ENCODE measurements around the gene LIAS.
A peak's percentile ranks its signal among the peaks of the same experiment; 100 is the strongest.
"Not testable (repeated sequence)": the region's sequence is repeated elsewhere in the genome, so short reads cannot be mapped to it uniquely, and the experiment has no call there.

The LIAS gene

GRCh38 chr4:39458505-39459300 lies at the start of gene LIAS, which contains the start of gene RPL9:
Gene LIAS (plus strand): TSS chr4:39459056. CDS start chr4:39459118, 62 bp downstream.
Gene RPL9 (minus strand): TSS chr4:39458922. CDS start chr4:39458439, 483 bp downstream.
- peak; percentile 82 for DNase-seq

- no peak for DNase-seq
Measured at GRCh38 chr4:39410415-39410814, 48.4 kb upstream of the LIAS start.

GRCh38 chr4:39411561-39411960 lies 47.3 kb upstream of the LIAS start:
- not testable (repeated sequence) for DNase-seq

- DNase-seq: no peak
Measured at GRCh38 chr4:39415678-39416283, 43.1 kb upstream of the LIAS start.

- DNase-seq: no peak
Measured at GRCh38 chr4:39422247-39422646, 36.6 kb upstream of the LIAS start.

GRCh38 chr4:39425297-39425696 lies 33.6 kb upstream of the LIAS start:
- not testable (repeated sequence) for DNase-seq

- DNase-seq: no peak
Measured at GRCh38 chr4:39426728-39427127, 32.1 kb upstream of the LIAS start.

GRCh38 chr4:39427520-39428114 lies 31.2 kb upstream of the LIAS start:
- no peak for DNase-seq

GRCh38 chr4:39429476-39430334 lies 29.2 kb upstream of the LIAS start:
- no peak for DNase-seq

- no peak for DNase-seq
Measured at GRCh38 chr4:39433878-39434492, 24.9 kb upstream of the LIAS start.

- DNase-seq: no peak
Measured at GRCh38 chr4:39435659-39436563, 22.9 kb upstream of the LIAS start.

GRCh38 chr4:39441593-39441992 lies 17.3 kb upstream of the LIAS start:
- DNase-seq: no peak

GRCh38 chr4:39442998-39443397 lies 15.9 kb upstream of the LIAS start:
- DNase-seq: no peak

- no peak for DNase-seq
Measured at GRCh38 chr4:39446483-39446841, 12.4 kb upstream of the LIAS start.

- no peak for DNase-seq
Measured at GRCh38 chr4:39446842-39447573, 11.8 kb upstream of the LIAS start.

- no peak for DNase-seq
Measured at GRCh38 chr4:39450618-39451017, 8.2 kb upstream of the LIAS start.

GRCh38 chr4:39451423-39452023 lies 7.3 kb upstream of the LIAS start:
- DNase-seq: no peak

- DNase-seq: no peak
Measured at GRCh38 chr4:39452153-39452859, 6.5 kb upstream of the LIAS start.

GRCh38 chr4:39452860-39453587 lies 5.8 kb upstream of the LIAS start:
- DNase-seq: no peak
